ENCODE measurements around the gene VSIG10. TPM values are rescaled to one million over a fixed set of nuclear protein-coding genes. Genes with fewer than 3 reads are reported as not detected.

Gene VSIG10
- total and polyA plus RNA-seq, 2 donors (not counting 1 experiment from before 2014, with no cell fraction given) = 9.1 to 31.7 TPM

DNA sequence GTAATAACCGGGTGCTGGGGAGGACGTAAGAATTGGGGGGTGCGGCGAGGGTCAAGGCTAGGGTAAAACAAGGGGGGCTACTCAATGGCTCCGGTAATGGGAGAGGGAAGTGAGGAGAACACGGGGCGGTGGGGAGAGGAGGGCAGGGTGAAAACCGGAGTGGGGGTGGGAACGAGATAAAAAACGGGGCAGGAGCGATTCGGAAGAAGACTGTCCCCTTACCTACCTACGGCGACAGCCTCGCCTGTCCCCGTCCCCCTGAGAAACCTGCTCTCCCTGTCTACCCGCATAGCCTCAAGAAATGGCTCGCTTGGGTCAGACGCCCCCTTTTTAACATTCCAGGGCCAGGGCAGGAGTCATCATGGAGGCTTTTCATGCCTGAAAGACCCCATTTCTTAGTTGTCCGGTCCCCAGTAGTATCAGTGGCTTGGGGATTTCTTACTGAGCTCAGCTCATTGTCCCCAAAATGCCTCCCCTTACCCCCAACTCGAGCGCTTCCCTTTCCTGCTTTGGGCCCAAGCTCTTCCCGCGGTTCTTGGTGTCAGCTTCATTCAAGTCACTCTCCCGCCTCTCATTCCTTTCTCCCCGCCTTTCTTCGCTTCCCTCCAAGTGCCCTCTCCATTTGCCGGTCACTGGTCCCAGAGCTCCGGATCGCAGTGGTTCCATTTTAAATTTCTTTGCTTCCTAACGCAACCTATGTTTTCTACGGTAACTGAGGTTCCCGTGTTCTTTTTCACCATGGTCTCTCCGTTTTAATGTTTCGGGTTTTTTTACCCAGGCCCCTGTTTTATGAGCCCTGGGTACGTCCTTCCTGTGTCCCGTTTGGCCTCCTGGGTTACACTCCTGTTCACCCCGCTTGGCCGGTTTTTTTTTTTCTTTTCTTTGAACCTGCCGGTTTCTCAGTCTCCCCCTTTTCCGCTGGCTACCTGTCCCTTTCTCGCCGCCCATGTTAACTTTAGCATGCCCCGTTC lies 41.7 kb downstream of the VSIG10 start:
- peak; percentile 61 to 70 for DNase-seq (ENCODE audit: low read depth in 2 of 2)
- H3K4me1 ChIP-seq (ENCODE audit: control insufficient read depth, extremely low read depth, insufficient read depth, low read length) = peaks cover 3% of the 10 kb centered on the region
- H3K79me2 ChIP-seq (ENCODE audit: control insufficient read depth, insufficient read depth, low read length) = peaks cover 41% of the 10 kb centered on the region
- TF ChIP-seq EZH2 (IDR thresholded peaks at IDR 0.05; ENCODE audit: low read length, missing control alignments) = no peak
- TF ChIP-seq, protein P1, sequence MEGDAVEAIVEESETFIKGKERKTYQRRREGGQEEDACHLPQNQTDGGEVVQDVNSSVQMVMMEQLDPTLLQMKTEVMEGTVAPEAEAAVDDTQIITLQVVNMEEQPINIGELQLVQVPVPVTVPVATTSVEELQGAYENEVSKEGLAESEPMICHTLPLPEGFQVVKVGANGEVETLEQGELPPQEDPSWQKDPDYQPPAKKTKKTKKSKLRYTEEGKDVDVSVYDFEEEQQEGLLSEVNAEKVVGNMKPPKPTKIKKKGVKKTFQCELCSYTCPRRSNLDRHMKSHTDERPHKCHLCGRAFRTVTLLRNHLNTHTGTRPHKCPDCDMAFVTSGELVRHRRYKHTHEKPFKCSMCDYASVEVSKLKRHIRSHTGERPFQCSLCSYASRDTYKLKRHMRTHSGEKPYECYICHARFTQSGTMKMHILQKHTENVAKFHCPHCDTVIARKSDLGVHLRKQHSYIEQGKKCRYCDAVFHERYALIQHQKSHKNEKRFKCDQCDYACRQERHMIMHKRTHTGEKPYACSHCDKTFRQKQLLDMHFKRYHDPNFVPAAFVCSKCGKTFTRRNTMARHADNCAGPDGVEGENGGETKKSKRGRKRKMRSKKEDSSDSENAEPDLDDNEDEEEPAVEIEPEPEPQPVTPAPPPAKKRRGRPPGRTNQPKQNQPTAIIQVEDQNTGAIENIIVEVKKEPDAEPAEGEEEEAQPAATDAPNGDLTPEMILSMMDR (conservative IDR thresholded peaks at IDR 0.05 in 1 of 2, IDR thresholded peaks at IDR 0.05 in 1 of 2; ENCODE audit: low read depth in 1 of 2, low read length in 2 of 2) = no peak
- no peaks in the 10 kb centered on the region for H4K20me1 ChIP-seq (ENCODE audit: control insufficient read depth, extremely low read depth, insufficient read depth, low read length)
- no peaks in the 10 kb centered on the region for H3K36me3 ChIP-seq (ENCODE audit: control insufficient read depth, insufficient read depth, low read length)
- no peaks in the 10 kb centered on the region for H3K27me3 ChIP-seq (ENCODE audit: control insufficient read depth, insufficient read depth, low read length)
- no peaks in the 10 kb centered on the region for H3K9me3 ChIP-seq (ENCODE audit: control insufficient read depth, insufficient read depth, low read depth, low read length)
- H3K27ac ChIP-seq (ENCODE audit: insufficient read depth, low read length) = peak overlapping the region; percentile 96
- H2AFZ ChIP-seq (ENCODE audit: low read length) = peak overlapping the region; percentile 58
- H3K9ac ChIP-seq (ENCODE audit: insufficient read depth, low read length) = peak overlapping the region; percentile 91
- peak overlapping the region; percentile 74 to 90 (median 88) for H3K4me3 ChIP-seq (replicated peaks in 1 of 4; ENCODE audit: control extremely low read depth in 1 of 4, insufficient read depth in 1 of 4, low read depth in 3 of 4, low read length in 4 of 4)
- H3K4me2 ChIP-seq (ENCODE audit: extremely low read depth, insufficient read depth, low read length) = peak overlapping the region; percentile 98

DNA sequence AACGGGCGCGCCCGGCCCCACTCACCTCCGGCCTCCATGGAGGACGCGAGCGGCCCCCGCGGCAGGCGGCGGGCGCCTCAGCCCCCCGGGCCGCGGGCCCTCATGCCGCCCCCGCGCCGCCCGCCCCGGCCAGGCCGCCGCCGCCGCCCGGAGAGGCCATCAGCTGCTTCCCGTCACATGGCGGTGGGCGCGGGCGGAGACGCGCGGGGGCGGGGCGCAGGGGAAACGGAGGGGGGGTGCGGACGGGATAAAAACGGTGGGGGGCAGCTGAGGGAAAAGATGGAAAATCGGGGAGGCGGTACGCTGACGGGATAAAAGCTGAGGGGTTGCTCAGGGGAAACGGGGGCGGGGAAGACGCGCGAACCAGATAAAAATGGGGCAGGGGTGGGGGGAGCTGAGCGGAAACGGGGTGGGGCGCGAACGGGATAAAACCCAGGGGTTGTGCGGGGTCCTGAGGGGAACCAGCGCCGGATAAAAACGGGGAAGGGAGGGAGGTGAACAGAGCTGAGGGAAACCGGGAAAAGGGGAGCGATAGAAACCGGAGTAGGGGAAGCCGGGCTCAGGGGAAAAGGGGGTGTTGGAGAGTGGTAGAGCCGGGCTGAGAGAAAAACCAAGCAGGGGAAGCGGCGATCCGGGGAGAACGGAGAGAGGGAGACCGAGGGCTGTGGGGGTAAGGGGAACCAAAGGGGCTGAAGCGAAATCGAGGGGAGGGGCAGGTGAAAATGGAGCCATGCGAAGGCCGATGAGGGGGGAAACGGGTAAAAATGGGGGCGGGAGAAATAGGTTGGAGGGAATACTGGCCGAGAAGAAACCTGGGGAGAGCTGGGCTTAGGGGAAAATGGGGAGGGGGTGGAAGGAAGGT lies 42.6 kb downstream of the VSIG10 start, which contains the start of gene WSB2:
TSS of gene WSB2 (minus strand) at position 169 of the 862 bp plus-strand sequence. CDS start at position 38, 131 bp downstream.
- DNase-seq (ENCODE audit: low read depth in 2 of 2) = peak; percentile 71

More for the DNA sequence above, 42.6 kb downstream of the VSIG10 start, which contains the start of gene WSB2:
- peak within 1 kb of the TSS; percentile 58 for H2AFZ ChIP-seq (ENCODE audit: low read length)
- no peaks in the 10 kb centered on the region for H3K36me3 ChIP-seq (ENCODE audit: control insufficient read depth, insufficient read depth, low read length)
- H3K27me3 ChIP-seq (ENCODE audit: control insufficient read depth, insufficient read depth, low read length) = no peaks in the 10 kb centered on the region
- no peak for TF ChIP-seq EZH2 (IDR thresholded peaks at IDR 0.05; ENCODE audit: low read length, missing control alignments)
- TF ChIP-seq, protein P1 (conservative IDR thresholded peaks at IDR 0.05 in 1 of 2, IDR thresholded peaks at IDR 0.05 in 1 of 2; ENCODE audit: low read depth in 1 of 2, low read length in 2 of 2) = no peak
- peaks cover 46% of the 10 kb centered on the region for H3K79me2 ChIP-seq (ENCODE audit: control insufficient read depth, insufficient read depth, low read length)
- peak within 1 kb of the TSS; percentile 96 for H3K27ac ChIP-seq (ENCODE audit: insufficient read depth, low read length)
- peak within 1 kb of the TSS; percentile 89 to 90 (median 90) for H3K4me3 ChIP-seq (replicated peaks in 1 of 4; ENCODE audit: control extremely low read depth in 1 of 4, insufficient read depth in 1 of 4, low read depth in 3 of 4, low read length in 4 of 4)
- H3K4me1 ChIP-seq (ENCODE audit: control insufficient read depth, extremely low read depth, insufficient read depth, low read length) = peaks cover 3% of the 10 kb centered on the region
- peak within 1 kb of the TSS; percentile 99 for H3K4me2 ChIP-seq (ENCODE audit: extremely low read depth, insufficient read depth, low read length)
- peak within 1 kb of the TSS; percentile 91 for H3K9ac ChIP-seq (ENCODE audit: insufficient read depth, low read length)
- no peaks in the 10 kb centered on the region for H4K20me1 ChIP-seq (ENCODE audit: control insufficient read depth, extremely low read depth, insufficient read depth, low read length)
- no peaks in the 10 kb centered on the region for H3K9me3 ChIP-seq (ENCODE audit: control insufficient read depth, insufficient read depth, low read depth, low read length)
